DMS79 (cell line): ENCODE results near the gene FEM1B.
A peak's percentile ranks its signal among the peaks of the same experiment; 100 is the strongest.
"Not testable (repeated sequence)": the region's sequence is repeated elsewhere in the genome, so short reads cannot be mapped to it uniquely, and the experiment has no call there.

Source experiments
- DNase-seq: peaks from one replicate; lab custom pipeline; 2025; lab: John Stamatoyannopoulos, UW

Gene FEM1B

GRCh38 chr15:68277603-68278344 lies at the start of gene FEM1B:
TSS of gene FEM1B (plus strand) at chr15:68277745. CDS start at chr15:68278418, 673 bp downstream.
- peak; percentile 60 for DNase-seq

- DNase-seq: no peak
Observed at GRCh38 chr15:68228143-68228970, 49.2 kb upstream of the FEM1B start.

GRCh38 chr15:68228971-68229385 lies 48.6 kb upstream of the FEM1B start:
- no peak for DNase-seq

GRCh38 chr15:68229386-68230156 lies 48.0 kb upstream of the FEM1B start, which contains the start of gene CLN6:
TSS of gene CLN6 (minus strand) at chr15:68229728. CDS start at chr15:68229584, 144 bp downstream.
- no peak for DNase-seq

- DNase-seq: no peak
Observed at GRCh38 chr15:68230157-68231100, 47.1 kb upstream of the FEM1B start.

- DNase-seq: no peak
Observed at GRCh38 chr15:68231102-68231818, 46.3 kb upstream of the FEM1B start.

GRCh38 chr15:68232449-68232848 lies 45.1 kb upstream of the FEM1B start:
- DNase-seq: no peak

GRCh38 chr15:68232937-68233336 lies 44.6 kb upstream of the FEM1B start:
- no peak for DNase-seq

- DNase-seq: no peak
Observed at GRCh38 chr15:68234060-68234459, 43.5 kb upstream of the FEM1B start.

- not testable (repeated sequence) for DNase-seq
Observed at GRCh38 chr15:68234520-68234919, 43.0 kb upstream of the FEM1B start.

- DNase-seq: no peak
Observed at GRCh38 chr15:68235022-68235421, 42.5 kb upstream of the FEM1B start.

- no peak for DNase-seq
Observed at GRCh38 chr15:68239025-68239424, 38.5 kb upstream of the FEM1B start.

- DNase-seq: no peak
Observed at GRCh38 chr15:68241088-68241935, 36.2 kb upstream of the FEM1B start.

GRCh38 chr15:68244235-68244634 lies 33.3 kb upstream of the FEM1B start:
- DNase-seq: no peak

- DNase-seq: no peak
Observed at GRCh38 chr15:68249058-68249713, 28.4 kb upstream of the FEM1B start.

GRCh38 chr15:68252925-68253534 lies 24.5 kb upstream of the FEM1B start:
- no peak for DNase-seq

- peak; percentile 24 for DNase-seq
Observed at GRCh38 chr15:68256675-68257450, 20.7 kb upstream of the FEM1B start.

GRCh38 chr15:68258692-68259091 lies 18.9 kb upstream of the FEM1B start:
- no peak for DNase-seq
